Inflammatory macrophage treated with lipopolysaccharide for 1 hour (primary cell): ENCODE data around the gene SPAST.
"Not testable (repeated sequence)": the region's sequence is repeated elsewhere in the genome, so short reads cannot be mapped to it uniquely, and the experiment has no call there.

Source experiments
- DNase-seq, 2 donors: peaks; one replicate each; pipeline ENCODE4 v3.0.0-alpha.2; 2020 to 2022

SPAST gene

DNA sequence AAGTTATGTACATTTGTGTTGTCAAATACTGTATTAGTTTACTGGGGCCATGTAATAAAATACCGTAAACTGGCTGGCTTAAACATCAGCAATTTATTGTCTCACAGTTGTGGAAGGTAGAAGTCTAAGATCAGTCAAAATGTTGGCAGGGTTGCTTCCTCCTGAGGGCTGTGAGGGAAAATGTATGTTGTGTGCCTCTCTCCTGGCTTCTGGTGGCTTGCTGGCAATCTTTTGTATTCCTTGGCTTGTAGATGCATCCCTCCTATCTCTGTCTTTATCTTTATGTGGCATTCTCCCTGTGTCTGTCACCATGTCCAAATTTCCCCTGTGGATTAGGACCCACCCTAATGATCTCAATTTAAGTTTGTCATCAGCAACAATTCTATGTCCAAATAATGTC lies 65.3 kb downstream of the SPAST start:
- DNase-seq: no peak

DNA sequence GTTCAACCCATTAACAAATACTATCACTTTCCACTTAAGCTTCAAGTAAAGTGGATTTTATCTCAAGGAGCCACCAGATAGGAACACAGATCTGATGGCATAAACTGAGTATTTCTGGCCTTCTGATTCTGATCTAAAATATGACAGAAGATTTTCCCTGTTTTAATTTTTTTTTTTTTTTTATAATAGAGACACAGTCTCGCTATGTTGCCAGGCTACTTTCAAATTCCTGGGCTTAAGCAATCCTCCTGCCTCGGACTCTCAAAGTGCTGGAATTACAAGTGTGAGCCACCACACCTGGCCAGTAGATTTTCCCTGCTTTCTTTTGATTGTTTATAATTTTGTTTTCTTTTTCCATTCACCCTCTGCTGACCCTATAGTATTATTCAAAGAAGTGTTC lies 65.7 kb downstream of the SPAST start:
- DNase-seq: no peak

DNA sequence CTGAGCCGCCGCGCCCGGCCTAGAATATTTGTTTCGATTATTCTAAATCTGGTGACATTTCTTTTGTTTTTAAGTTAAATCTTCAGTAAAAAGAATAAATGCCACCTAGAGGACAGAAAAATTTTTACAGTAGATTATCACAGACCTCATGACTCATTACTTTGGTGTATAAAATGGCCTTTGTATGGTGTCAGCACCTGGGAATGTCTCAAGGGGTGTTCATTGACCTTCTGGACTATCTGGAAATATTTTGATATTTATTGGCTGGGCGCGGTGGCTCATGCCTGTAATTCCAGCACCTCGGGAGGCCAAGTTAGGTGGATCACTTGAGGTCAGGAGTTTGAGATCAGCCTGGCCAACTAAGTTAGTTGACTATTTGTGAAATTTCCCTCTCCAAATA lies 72.1 kb downstream of the SPAST start:
- DNase-seq: peak; percentile 52 to 63

DNA sequence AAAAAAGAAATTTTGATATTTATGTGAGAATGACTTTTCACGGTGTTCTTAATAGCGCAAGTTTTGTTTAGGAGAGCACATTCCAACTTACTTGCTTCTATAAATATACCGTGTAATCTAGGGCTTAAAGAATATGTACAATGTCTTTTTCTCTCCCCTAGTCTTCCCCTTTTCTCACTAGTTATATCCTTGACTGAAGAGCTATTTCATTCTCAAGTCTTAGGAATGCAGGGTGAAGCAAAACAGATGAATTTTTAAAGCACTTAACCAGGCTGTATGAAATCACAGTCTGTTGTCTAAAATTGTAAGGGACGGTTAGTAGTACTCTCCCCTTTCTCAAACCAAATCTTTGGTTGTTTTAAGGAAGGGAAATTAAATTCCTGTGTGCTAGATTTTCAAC lies 72.7 kb downstream of the SPAST start:
- no peak for DNase-seq

DNA sequence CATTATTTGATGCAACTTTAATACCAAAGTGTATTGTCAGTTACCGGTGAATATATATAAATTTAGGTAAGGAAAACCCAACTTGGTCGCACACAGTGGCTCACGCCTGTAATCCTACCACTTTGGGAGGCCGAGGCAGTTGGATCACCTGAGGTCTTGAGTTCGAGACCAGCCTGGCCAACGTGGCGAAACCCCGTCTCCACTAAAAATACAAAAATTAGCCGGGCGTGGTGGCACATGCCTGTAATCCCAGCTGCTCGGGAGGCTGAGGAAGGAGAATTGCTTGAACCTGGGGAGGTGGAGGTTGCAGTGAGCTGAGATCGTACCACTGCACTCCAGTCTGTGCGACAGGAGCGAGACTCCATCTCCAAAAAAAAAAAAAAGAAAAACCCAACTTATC lies 88.2 kb downstream of the SPAST start:
- not testable (repeated sequence) for DNase-seq

DNA sequence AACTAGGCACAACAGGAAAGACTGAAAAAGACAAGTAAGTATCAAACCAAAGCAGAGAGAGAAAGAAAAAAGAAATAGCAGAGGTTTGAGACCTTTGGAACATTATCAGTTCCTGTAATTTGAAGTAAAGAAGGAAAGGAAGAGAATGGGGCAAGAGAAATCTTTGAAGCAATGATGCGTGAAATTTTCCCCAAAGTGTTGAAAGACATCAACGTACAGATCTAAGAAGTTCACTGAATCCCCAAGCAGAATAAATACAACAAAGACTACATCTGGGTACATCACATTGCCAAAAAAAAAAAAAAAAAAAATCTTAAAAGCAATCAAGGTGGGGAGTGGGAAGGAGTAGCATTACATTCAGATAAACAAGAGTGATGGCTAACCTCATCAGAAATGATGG lies 96.3 kb downstream of the SPAST start:
- DNase-seq: no peak

DNA sequence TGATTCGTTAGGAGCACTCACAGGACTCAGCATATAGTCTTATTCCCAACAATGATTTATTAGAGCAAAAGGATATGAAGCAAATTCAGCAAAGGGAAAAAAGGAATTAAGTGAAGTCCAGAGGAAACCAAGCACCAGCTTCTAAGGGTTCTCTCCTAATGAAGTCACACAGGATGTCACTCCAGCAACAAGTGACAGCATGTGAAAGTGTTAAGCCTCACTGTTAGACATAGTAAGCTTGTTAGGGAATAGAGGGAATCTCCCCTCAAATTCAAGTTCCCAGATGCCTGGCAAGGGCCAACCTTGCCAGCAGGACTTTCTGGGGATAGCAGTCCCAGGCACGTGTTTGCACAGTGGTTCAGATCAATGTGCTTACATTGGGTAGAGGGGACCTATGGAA lies 97.9 kb downstream of the SPAST start:
- no peak for DNase-seq

DNA sequence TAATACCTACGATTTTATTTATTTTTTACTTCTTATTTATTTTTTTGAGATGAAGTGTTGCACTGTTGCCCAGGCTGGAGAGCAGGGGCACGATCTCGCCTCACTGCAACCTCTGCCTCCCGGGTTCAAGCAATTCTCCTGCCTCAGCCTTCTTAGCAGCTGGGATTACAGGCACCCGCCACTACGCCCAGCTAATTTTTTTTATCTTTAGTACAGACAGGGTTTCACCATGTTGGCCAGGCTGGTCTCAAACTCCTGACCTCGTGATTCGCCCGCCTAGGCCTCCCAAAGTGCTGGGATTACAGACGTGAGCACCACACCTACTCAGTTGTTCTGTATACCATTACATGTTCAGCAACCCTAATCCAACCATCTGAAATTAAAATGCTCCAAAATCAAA lies 100.9 kb downstream of the SPAST start:
- not testable (repeated sequence) for DNase-seq

DNA sequence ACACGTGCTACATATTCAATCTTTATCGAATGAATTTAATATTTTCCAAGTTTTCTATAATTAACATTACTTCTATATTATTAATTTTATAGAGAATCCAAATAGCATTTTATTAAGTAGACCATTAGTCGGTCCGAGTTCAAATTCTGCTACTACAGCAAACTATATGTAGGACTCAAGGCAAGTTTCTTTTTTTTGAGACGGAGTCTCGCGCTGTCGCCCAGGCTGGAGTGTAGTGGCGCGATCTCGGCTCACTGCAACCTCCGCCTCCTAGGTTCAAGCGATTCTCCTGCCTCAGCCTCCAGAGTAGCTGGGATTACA lies 101.6 kb downstream of the SPAST start:
- not testable (repeated sequence) for DNase-seq

DNA sequence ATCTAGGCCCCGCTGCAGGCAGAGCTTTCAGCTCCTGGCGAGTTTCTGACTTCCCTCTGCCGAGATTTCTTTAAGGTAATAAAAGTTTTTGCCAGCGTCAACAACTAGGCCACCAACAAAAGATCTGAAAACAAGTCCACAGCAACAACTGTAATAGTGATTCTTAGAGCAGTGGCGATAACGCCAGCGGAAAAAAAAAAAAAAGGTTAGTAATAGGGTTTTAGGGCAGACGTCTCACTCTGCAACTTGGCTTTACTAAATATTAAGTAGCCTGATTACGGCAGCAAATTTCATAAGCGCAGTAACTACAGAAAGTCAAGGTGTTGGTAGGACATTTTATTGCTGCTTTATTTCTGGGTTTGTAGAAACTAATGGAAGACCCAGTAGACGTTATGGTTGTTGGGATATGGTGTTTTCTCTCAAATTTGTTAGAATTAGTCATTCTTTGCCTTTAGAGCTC lies 102.8 kb downstream of the SPAST start:
- DNase-seq: no peak

DNA sequence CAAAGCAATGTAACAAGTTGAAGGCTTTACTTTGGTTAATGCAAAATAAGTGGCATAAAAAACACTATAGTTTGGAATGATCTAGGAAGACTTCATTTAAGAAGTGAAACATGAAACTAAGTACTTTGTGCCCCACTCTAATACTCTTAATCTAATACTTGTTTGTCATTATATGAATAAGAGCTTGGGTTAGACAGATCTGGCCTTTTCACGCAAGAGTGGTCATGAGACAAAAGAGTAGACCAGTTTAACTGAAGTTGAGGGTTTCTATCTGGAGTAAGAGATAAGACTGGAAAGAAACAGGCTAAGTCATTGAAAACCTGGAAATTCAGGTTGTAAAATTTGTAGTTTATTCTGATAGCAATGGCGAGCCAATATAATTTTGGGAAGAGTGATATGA lies 105.2 kb downstream of the SPAST start:
- DNase-seq: no peak

DNA sequence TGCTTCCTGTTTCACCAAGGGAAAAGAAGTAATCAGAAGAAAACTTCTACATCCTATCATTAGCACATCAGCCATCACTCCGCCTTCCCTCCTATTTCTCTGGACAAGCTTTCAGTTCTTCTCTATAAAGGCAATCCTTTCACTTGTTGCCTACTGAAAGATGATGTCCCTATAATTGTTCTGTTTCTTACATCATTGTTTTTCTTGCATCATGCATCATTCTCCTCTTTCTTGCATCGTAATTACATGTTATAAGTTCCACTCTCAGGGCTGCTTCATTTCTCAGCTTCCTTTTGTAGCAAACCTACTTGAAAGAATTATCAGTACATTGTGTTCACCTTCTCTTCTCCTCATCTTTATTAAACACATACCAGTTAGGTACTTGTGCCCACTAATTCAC lies 109.5 kb downstream of the SPAST start:
- peak; percentile 6 to 40 for DNase-seq

DNA sequence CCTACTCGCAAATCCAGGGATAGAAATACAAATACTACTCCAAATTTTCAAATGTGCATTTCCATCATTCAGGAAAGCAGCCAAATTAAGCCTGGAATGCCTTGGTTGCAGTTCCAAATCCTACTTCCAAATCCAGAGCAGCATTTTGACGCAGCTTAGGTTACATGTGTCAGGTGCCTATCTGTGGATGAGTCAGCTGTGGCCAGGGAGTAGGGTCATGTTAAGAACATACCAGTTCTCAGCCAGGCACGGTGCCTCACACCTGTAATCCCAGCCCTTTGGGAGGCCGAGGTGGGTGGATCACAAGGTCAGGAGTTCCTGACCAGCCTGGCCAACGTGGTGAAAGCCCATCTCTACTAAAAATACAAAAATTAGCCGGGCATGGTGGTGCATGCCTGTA lies 119.3 kb downstream of the SPAST start:
- no peak for DNase-seq

DNA sequence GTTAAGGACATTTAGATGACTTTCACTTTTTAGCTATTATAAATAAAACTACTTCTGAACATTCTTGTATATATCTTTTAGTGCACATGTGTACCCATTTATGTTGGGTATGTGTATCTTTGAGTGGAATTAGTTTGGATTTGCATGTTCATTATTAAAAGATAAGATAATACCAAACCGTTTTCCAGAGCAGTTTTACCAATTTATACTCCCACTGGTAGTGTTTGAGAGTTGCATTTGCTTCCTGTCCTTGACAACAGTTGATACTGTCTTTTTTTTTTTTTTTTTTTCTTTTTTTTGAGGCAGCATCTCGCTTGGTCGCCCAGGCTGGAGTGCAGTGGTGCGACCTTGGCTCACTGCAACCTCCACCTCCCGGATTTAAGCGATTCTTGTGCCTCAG lies 125.7 kb downstream of the SPAST start:
- no peak for DNase-seq

DNA sequence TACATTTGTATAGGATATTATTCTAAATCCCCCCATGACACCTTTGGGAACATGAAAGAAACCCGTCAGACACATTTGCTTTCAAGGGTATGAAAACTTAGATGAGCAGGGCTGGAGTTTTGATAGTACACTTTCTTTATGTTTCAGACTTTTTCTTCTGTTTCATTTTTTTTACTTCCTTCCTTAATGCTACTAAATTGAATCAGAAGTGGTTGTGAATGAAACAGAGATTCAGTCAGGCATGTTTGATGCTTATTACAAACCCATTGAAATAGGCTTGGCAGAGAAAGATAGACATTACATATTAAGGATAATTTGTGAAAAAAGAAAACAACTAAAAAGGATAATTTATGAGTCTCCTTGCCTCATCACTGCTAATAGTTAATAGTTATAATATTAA lies 129.1 kb downstream of the SPAST start:
- DNase-seq: no peak

DNA sequence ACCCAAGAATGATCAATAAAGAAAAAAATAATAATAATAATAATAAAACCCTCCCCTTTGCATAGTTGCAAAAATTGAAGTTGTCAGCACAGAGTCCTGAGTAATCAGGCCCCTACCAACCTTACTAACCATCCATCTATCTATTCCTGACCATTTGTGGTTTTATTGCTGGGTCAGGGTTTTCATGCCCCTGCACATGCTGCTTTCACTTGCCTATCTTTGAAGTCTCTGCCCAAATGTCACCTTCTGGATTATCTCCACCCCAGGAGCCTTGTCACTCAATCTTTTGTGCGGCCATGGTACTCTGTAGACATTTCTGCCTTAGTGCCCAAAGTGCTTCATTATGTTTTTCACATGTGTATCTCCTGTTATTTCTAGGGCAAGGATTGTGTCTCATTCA lies 137.5 kb downstream of the SPAST start:
- DNase-seq: no peak

DNA sequence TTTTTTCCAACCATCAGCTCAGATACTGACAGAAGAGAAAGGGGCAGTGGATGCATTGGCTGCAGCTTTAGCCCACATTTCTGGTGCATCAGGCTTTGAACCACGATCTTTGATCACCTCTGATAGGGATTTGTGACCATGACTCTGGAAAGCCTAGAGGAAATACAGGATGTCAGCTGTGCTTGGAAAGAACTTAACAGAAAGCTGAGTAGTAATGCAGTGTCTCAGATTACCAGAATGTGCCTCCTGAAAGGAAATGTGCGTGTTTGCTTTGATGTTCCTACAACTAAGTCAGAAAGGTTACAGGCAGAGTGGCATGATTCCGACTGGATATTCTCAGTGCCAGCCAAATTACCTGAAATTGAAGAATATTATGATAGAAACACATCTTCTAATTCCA lies 140.1 kb downstream of the SPAST start:
- DNase-seq: not testable (repeated sequence)
